GM12892 (cell line): ENCODE measurements around the gene ANKRD11.
"Not testable (repeated sequence)": the region's sequence is repeated elsewhere in the genome, so short reads cannot be mapped to it uniquely, and the experiment has no call there.

Source experiments
- DNase-seq: peaks from one replicate; pipeline ENCODE4 v3.0.0; 2011; ENCODE audit not compliant: insufficient read length
- FAIRE-seq: peaks from 2 replicates; lab custom pipeline; 2011; peaks lifted over from hg19 to GRCh38; lab: Jason Lieb, UNC
- POLR2A ChIP-seq: IDR thresholded peaks from 2 replicates; pipeline ENCODE4 v1.6.1; 2011; ENCODE audit warnings: low read depth, low read length, control low read depth
- POLR2AphosphoS5 ChIP-seq: IDR thresholded peaks from 2 replicates; pipeline ENCODE4 v1.6.1; 2011; ENCODE audit warnings: low read depth, low read length, control low read depth
- TAF1 ChIP-seq: IDR thresholded peaks from 2 replicates; pipeline ENCODE4 v1.6.1; 2011; ENCODE audit warnings: low read depth, mild to moderate bottlenecking, control low read depth, low read length, borderline replicate concordance

Gene ANKRD11

GRCh38 chr16:89363621-89364393 lies 126.6 kb downstream of the ANKRD11 start:
- TF ChIP-seq POLR2AphosphoS5 = no peak
- peak; percentile 30 for FAIRE-seq
- no peak for DNase-seq

- not testable (repeated sequence) for DNase-seq, FAIRE-seq
Observed at GRCh38 chr16:89362540-89363223, 127.7 kb downstream of the ANKRD11 start.

GRCh38 chr16:89361751-89362539 lies 128.4 kb downstream of the ANKRD11 start:
- peak; percentile 58 for DNase-seq
- FAIRE-seq = peak; percentile 95
- peak; percentile 58; the same call in 1 of the 2 replicates for TF ChIP-seq POLR2A
- TF ChIP-seq POLR2AphosphoS5 = 0 out of 2 replicates have a peak, but pooled peaks have one; percentile 51
- TF ChIP-seq TAF1 = 0 out of 2 replicates have a peak, but pooled peaks have one; percentile 29

GRCh38 chr16:89360760-89361435 lies 129.5 kb downstream of the ANKRD11 start:
- FAIRE-seq = peak; percentile 92
- TF ChIP-seq TAF1 = no peak
- TF ChIP-seq POLR2A = peak; percentile 21; the same call in 1 of the 2 replicates
- peak; percentile 64 for DNase-seq

- FAIRE-seq (no peak), DNase-seq (no peak)
- TF ChIP-seq POLR2A (no peak), POLR2AphosphoS5 (no peak), TAF1 (no peak)
Observed at GRCh38 chr16:89359264-89360147, 130.9 kb downstream of the ANKRD11 start.

- FAIRE-seq (no peak), DNase-seq (no peak)
- TF ChIP-seq POLR2A (no peak), POLR2AphosphoS5 (no peak), TAF1 (no peak)
Observed at GRCh38 chr16:89358030-89359005, 132.0 kb downstream of the ANKRD11 start.

- TF ChIP-seq POLR2AphosphoS5 (no peak), POLR2A (no peak), TAF1 (no peak)
- DNase-seq = no peak
- no peak for FAIRE-seq
Observed at GRCh38 chr16:89357055-89357816, 133.1 kb downstream of the ANKRD11 start.

GRCh38 chr16:89355686-89356085 lies 134.7 kb downstream of the ANKRD11 start:
- FAIRE-seq (no peak), DNase-seq (no peak)
- TF ChIP-seq POLR2AphosphoS5 = no peak

- DNase-seq (no peak), FAIRE-seq (no peak)
- no peak for TF ChIP-seq POLR2AphosphoS5
- no peak for TF ChIP-seq POLR2A
- TF ChIP-seq TAF1 = no peak
Observed at GRCh38 chr16:89355007-89355406, 135.4 kb downstream of the ANKRD11 start.
